M059J (cell line): ENCODE measurements around the gene RPL22L1. TPM values are rescaled to one million over a fixed set of nuclear protein-coding genes. Genes with fewer than 3 reads are reported as not detected.
"Not testable (repeated sequence)": the region's sequence is repeated elsewhere in the genome, so short reads cannot be mapped to it uniquely, and the experiment has no call there.

Experiments used
- DNase-seq: peaks from one replicate; pipeline ENCODE4 v3.0.0-alpha.2; 2012; ENCODE audit warnings: low read depth
- total RNA-seq: library from RNA; depleted of rRNA; stranded (reverse); fragments of >200 nt; shearing (Covaris generic); gene quantifications from 2 replicates; pipeline ENCODE4 v1.2.3, GENCODE V29; 2014; rRNA removed

Gene RPL22L1
- 64.3 and 106 TPM in 2 replicates for total RNA-seq

DNA sequence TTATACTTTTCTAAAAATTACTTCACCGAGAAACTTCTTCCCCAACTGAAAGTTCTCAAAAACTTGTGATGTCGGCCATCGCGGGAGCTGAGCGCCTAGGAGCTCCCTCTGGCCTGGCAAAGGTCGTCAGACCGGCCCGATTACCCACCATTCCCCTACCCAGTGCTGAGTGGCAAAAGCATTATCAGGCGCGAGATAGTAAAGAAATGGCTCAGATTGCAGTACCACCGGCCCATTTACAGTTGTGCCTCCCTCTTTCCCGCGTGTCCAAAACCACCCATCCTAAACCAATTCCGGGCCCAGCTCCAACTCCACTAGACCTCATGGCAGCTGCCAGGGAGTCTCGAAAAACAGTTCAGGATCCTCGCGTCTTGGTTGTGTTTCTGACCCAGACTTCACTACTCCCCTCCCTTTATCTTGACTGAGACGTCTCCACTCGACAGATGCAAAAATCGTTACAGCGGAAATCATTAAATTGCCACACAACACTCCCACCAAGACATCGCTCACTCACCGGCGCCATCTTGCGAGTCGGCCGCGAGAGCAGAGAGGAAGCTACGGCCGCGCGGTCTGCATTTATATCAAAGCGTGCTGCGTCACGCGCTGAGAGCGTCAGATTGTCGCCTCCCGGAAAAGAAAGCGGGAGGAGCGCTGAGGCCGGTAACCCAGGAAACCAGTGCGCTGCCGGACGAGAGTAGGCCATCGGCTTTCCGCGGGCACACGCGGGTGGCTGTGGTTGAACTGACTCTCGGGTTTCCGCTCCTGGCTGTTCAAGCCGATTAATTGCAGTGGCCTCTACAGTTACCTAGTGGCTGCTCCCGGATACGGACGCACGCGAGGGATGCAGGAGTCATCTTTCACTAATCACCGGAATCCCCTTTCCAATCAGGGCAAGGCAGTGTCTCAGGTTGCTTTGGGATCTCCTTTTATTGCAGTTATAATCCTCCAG, at the start of gene RPL22L1:
Gene RPL22L1 (minus strand): TSS at position 551 of the 949 bp plus-strand sequence. CDS start 28 bp downstream, at position 523.
- DNase-seq, result peak; percentile 99

GRCh38 chr3:170918715-170919114, 48.7 kb upstream of the RPL22L1 start:
- DNase-seq, result no peak

GRCh38 chr3:170914690-170915089, 44.7 kb upstream of the RPL22L1 start:
- no peak for DNase-seq

GRCh38 chr3:170914212-170914611, 44.2 kb upstream of the RPL22L1 start:
- no peak for DNase-seq

GRCh38 chr3:170911051-170911450, 41.1 kb upstream of the RPL22L1 start:
- DNase-seq, result no peak

GRCh38 chr3:170910542-170910941, 40.5 kb upstream of the RPL22L1 start:
- DNase-seq, result peak; percentile 40

- peak; percentile 100 for DNase-seq
Observed at GRCh38 chr3:170909129-170909903, 39.3 kb upstream of the RPL22L1 start.

DNA sequence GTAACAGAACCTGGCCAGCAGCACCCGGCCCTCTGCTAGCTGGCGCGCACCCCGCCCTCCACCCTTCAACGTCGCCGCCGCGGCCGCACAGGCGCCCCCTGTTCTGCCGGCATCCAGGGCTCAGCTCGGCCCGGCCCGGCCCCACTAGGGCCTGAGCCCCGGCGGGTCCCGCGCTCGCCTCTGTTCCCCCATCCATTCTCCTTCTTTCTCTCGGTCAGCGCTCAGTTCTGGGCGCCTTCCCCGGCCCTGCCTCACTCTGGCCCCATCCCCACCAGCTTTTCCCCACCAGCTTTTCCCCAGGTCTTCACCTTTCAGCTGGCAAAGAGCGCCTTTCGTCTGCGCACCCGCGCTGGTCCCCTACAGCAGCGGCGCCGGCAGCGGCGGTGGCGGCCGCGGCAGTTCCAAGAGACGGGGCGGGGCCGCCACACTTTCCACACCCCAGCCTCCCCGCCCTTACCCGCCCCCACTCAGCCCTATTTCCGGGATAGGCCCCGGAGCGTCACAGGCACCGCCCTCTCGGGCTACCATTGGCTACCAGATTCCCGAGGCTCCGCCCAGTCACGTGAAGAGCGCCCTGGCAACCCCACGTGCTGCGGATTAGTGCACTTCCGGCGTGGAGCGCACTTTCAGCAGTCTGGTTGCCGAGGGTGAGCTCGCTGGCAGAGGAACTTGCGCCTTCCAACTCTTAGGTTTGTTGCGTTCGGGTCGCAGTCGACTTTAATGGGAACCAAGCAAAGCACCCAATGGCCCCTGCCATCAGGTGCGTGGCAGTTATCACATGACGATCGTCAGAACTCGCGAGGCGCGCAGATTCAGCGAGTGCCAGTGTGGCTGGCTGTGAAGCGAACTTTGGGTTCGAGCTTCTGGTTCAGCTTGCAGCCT, 38.5 kb upstream of the RPL22L1 start, which contains the start of gene EIF5A2:
Gene EIF5A2 (minus strand): TSS at position 403 of the 882 bp plus-strand sequence. CDS start 831 bp downstream, outside the sequence.
- peak; percentile 96 for DNase-seq

- peak; percentile 40 for DNase-seq
Observed at GRCh38 chr3:170907637-170908234, 37.7 kb upstream of the RPL22L1 start.

GRCh38 chr3:170905862-170906261, 35.9 kb upstream of the RPL22L1 start:
- no peak for DNase-seq

GRCh38 chr3:170903123-170903522, 33.1 kb upstream of the RPL22L1 start:
- no peak for DNase-seq

DNA sequence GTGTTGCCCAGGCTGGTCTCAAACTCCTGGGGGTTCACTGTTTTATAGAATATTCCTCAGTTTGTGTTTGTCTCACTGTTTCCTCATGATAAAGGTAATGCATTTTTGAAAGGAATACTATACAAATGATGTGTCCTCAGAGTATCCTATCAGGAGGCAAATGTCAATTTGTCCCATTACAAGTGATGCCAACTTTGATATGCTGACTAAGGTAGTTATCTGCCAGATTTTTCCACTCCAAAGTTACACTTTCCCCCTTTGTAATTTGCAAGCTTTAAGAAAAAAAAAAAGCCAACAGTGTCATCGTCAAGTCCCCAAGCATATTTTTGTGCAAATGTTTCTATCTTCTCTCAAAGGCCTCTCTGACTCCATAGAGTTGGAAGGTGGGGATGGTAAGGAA, 29.5 kb upstream of the RPL22L1 start:
- no peak for DNase-seq

DNA sequence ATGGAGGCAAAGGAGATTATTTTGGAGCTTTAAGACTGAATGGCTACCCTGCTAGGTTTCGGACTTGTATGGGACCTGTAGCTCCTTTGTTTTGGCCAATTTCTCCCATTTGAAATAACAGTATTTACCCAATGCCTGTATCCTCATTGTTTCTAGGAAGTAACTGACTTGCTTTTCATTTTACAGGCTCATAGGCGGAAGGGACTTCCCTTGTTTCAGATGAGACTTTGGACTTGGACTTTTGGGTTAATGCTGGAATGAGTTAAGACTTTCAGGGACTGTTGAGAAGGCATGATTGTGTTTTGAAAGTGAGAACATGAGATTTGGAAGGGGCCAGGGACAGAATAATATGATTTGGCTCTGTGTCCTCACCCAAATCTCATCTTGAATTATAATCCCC, 28.0 kb upstream of the RPL22L1 start:
- no peak for DNase-seq

- DNase-seq, result not testable (repeated sequence)
Observed at GRCh38 chr3:170897199-170897598, 27.2 kb upstream of the RPL22L1 start.

GRCh38 chr3:170896781-170897180, 26.8 kb upstream of the RPL22L1 start:
- DNase-seq, result no peak

DNA sequence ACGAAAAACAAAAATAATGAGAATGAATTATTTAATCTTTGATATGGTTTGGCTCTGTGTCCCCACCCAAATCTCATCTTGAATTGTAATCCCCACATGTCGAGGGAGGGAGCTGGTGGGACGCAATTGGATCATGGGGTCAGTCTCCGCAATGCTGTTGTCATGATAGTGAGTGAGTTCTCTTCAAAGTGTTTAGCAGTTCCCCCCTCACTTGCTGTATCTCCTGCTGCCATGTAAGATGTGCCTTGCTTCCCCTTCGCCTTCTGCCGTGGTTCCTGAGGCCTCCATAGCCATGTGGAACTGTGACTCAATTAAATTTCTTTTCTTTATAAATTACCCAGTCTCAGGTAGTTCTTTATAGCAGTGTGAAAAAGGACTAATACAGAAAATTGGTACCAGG, 26.3 kb upstream of the RPL22L1 start:
- DNase-seq, result not testable (repeated sequence)

DNA sequence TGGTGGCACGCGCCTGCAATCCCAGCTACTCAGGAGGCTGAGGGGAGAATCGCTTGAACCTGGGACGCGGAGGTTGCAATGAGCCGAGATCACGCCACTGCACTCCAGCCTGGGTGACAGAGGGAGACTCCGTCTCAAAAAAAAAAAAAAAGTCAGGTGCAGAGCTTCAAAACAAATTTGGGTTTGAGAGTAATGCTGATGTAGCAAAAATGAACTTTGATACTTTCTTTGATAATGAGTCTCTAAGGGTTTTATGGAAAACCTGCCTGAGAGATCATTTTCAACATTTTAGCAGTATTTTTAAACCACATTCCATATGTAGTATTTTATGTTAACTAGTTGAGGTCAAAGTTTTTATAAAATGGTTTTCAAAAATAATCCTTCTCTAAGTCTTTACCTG, 23.9 kb upstream of the RPL22L1 start:
- DNase-seq, result no peak

GRCh38 chr3:170889630-170890029, 19.6 kb upstream of the RPL22L1 start:
- no peak for DNase-seq

DNA sequence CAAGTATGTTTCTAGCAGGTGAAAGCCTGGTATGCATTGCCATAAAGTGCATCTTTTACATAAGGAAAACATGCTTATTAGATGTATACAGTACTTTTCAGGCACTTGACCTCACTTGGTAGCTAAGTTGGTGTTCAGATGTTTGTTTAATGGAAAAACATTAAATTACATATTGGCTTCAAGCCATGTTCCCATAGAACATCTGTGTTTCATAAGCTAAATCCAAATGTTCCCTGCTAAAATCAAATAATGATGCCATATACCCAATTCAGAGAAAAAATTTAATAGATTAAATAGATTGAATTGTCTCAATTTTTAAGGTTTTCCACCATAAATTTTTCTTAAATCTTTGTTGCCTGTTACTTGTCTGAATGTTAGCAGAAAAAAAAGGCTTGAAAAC, 19.1 kb upstream of the RPL22L1 start:
- DNase-seq, result no peak

- DNase-seq, result not testable (repeated sequence)
Observed at GRCh38 chr3:170884109-170884930, 14.3 kb upstream of the RPL22L1 start.
